Stimulated activated CD8-positive, alpha-beta memory T cell treated with anti-CD3 and anti-CD28 coated beads, Interleukin-7, amount 100 ng/mL, for 4 hours (primary cell): ENCODE results near the gene ATG7.
"Not testable (repeated sequence)": the region's sequence is repeated elsewhere in the genome, so short reads cannot be mapped to it uniquely, and the experiment has no call there.

Experiments used
- DNase-seq, 2 donors: peaks; one replicate each; pipeline ENCODE4 v3.0.0-alpha.2; 2020; ENCODE audit warnings: low read depth in 2 of 2

ATG7 gene

GRCh38 chr3:11499144-11499543 is 226.9 kb downstream of the ATG7 start:
- DNase-seq: no peak

GRCh38 chr3:11502413-11502812 is 230.2 kb downstream of the ATG7 start:
- not testable (repeated sequence) for DNase-seq

GRCh38 chr3:11507719-11508118 is 235.5 kb downstream of the ATG7 start:
- no peak for DNase-seq

GRCh38 chr3:11508346-11509172 is 236.4 kb downstream of the ATG7 start:
- DNase-seq: no peak

GRCh38 chr3:11509173-11510000 is 237.2 kb downstream of the ATG7 start:
- DNase-seq: no peak

GRCh38 chr3:11510001-11510340 is 237.8 kb downstream of the ATG7 start:
- DNase-seq: no peak

- DNase-seq: no peak
Measured at GRCh38 chr3:11510356-11510755, 238.2 kb downstream of the ATG7 start.

GRCh38 chr3:11511606-11512005 is 239.4 kb downstream of the ATG7 start:
- DNase-seq: not testable (repeated sequence)

GRCh38 chr3:11513125-11513816 is 241.1 kb downstream of the ATG7 start:
- not testable (repeated sequence) for DNase-seq

GRCh38 chr3:11513817-11514135 is 241.6 kb downstream of the ATG7 start:
- no peak for DNase-seq

- no peak for DNase-seq
Measured at GRCh38 chr3:11514191-11514821, 242.1 kb downstream of the ATG7 start.

- no peak for DNase-seq
Measured at GRCh38 chr3:11517601-11518000, 245.4 kb downstream of the ATG7 start.

- DNase-seq: no peak
Measured at GRCh38 chr3:11521167-11521566, 249.0 kb downstream of the ATG7 start.

GRCh38 chr3:11522398-11522715 is 250.2 kb downstream of the ATG7 start:
- DNase-seq: no peak

- no peak for DNase-seq
Measured at GRCh38 chr3:11522953-11523571, 250.9 kb downstream of the ATG7 start.

- DNase-seq: no peak
Measured at GRCh38 chr3:11523572-11524101, 251.4 kb downstream of the ATG7 start.

- DNase-seq: not testable (repeated sequence)
Measured at GRCh38 chr3:11526121-11526520, 253.9 kb downstream of the ATG7 start.

- no peak for DNase-seq
Measured at GRCh38 chr3:11529281-11529680, 257.1 kb downstream of the ATG7 start.

GRCh38 chr3:11530153-11530721 is 258.0 kb downstream of the ATG7 start:
- DNase-seq: no peak

GRCh38 chr3:11532931-11533391 is 260.8 kb downstream of the ATG7 start:
- DNase-seq: no peak
